Measurements from ENCODE around the gene VHLL.

VHLL gene

GRCh38 chr1:156289857-156290256, 9.2 kb downstream of the VHLL start:
- DNase-seq: no peak

GRCh38 chr1:156286061-156286460, 13.0 kb downstream of the VHLL start:
- no peak for DNase-seq

GRCh38 chr1:156285437-156285836, 13.7 kb downstream of the VHLL start:
- DNase-seq: no peak

GRCh38 chr1:156284757-156285156, 14.3 kb downstream of the VHLL start:
- DNase-seq: no peak

GRCh38 chr1:156284112-156284511, 15.0 kb downstream of the VHLL start, which contains the start of gene TMEM79:
TSS of gene TMEM79 (plus strand) at chr1:156284325. CDS start at chr1:156285227, 902 bp downstream.
- DNase-seq: no peak

GRCh38 chr1:156283521-156283920, 15.6 kb downstream of the VHLL start:
- no peak for DNase-seq

GRCh38 chr1:156282479-156283222, 16.5 kb downstream of the VHLL start, which contains the start of gene SMG5:
TSS of gene SMG5 (minus strand) at chr1:156282825. CDS start at chr1:156282680, 145 bp downstream.
- DNase-seq: peak; percentile 97

GRCh38 chr1:156281693-156282478, 17.2 kb downstream of the VHLL start:
- peak; percentile 13 for DNase-seq

GRCh38 chr1:156281281-156281680, 17.8 kb downstream of the VHLL start:
- no peak for DNase-seq

GRCh38 chr1:156279837-156280236, 19.3 kb downstream of the VHLL start:
- DNase-seq: no peak

- no peak for DNase-seq
Observed at GRCh38 chr1:156276966-156277381, 22.1 kb downstream of the VHLL start.

GRCh38 chr1:156276532-156276931, 22.6 kb downstream of the VHLL start:
- DNase-seq: no peak

- no peak for DNase-seq
Observed at GRCh38 chr1:156270314-156270713, 28.8 kb downstream of the VHLL start.

GRCh38 chr1:156268336-156268735, 30.8 kb downstream of the VHLL start:
- no peak for DNase-seq

GRCh38 chr1:156266051-156266450, 33.1 kb downstream of the VHLL start:
- DNase-seq: no peak

- no peak for DNase-seq
Observed at GRCh38 chr1:156263288-156263655, 35.8 kb downstream of the VHLL start.

GRCh38 chr1:156262461-156263287, 36.4 kb downstream of the VHLL start:
- DNase-seq: no peak

GRCh38 chr1:156260896-156261295, 38.2 kb downstream of the VHLL start:
- DNase-seq: no peak

- DNase-seq: no peak
Observed at GRCh38 chr1:156259805-156260204, 39.3 kb downstream of the VHLL start.

- no peak for DNase-seq
Observed at GRCh38 chr1:156258859-156259258, 40.2 kb downstream of the VHLL start.

- no peak for DNase-seq
Observed at GRCh38 chr1:156257711-156258110, 41.4 kb downstream of the VHLL start.

- no peak for DNase-seq
Observed at GRCh38 chr1:156253634-156254033, 45.5 kb downstream of the VHLL start.

- DNase-seq: peak; percentile 81
Observed at GRCh38 chr1:156251527-156251926, 47.6 kb downstream of the VHLL start.

All from NCI-H2227 treated with DMSO at 0.1 percent for 48 hours (cell line).